ENCODE measurements around the gene NDUFA3. TPM values are rescaled to one million over a fixed set of nuclear protein-coding genes. Genes with fewer than 3 reads are reported as not detected.

The NDUFA3 gene
- total and polyA plus RNA-seq, 2 experiments from 2014 or later = 13.9 to 285 TPM

DNA sequence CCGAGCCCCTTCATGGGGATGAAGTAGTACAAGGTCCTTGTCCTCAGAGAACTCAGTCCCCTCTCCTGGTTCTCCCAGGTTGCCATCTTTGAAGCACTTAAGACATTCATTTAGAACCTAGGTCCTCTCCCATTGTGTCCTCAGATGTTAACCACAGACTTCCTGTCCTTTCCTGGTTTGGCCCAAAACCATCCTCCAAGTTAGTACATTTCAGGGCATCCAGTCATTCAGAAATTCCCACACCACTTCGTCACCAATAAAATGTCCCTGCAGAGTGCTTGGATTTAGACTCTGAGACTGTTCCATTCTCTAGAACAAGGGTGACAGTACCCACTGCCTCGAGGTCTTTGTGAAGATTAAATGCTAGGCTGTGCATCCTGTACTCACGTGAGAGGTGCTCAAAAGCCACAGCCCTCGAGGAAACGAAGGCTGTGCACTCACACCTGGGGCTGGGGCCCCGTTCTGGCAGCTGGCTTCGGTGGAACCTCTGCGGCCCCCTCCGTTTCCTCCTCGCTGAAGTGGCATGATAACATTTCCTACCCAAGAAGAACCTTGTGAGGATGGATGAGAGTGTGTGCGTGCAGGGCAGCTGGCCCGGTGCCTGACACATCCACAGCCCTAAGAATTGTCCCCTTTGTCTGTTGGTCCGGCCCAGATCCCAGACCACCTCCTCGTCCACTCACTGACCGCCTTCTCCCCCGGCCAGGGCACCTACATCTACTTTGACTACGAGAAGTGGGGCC lies 52.1 kb downstream of the NDUFA3 start:
- Histone ChIP-seq H3K27me3 (no peaks in the 10 kb centered on the region), H3K36me3 (replicated peaks; ENCODE audit: insufficient read depth, low read depth) (no peaks in the 10 kb centered on the region)

DNA sequence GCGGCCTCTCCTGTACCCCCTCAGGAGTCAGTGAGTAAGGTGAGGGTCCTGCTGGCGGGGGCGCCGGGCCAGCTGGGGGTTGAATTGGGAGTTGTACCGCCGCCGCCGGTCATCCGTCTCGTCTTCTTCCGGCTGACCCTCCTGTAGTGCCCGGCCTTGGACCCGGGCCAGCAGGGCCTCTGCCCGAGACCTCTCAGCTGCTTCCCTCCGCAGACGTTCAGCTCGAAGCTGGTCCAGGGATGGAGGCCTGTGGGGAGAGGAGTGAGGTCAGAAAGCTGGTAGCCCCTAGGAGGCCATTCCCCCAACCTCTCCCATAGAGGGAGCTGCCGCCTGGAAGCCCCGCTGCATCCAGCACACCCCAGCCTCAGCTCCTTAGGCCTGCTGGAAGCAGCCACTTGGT lies 53.0 kb downstream of the NDUFA3 start:
- Histone ChIP-seq H3K27me3 (no peaks in the 10 kb centered on the region), H4K20me1 (ENCODE audit: insufficient read depth, poor library complexity, severe bottlenecking) (no peaks in the 10 kb centered on the region), H3K79me2 (peaks cover 14% of the 10 kb centered on the region), H2AFZ (no peak overlapping the region), H3K4me3 (no peak overlapping the region), H3K4me1 (ENCODE audit: insufficient read depth) (peaks cover 12% of the 10 kb centered on the region), H3K4me2 (no peak overlapping the region), H3K36me3 (replicated peaks; ENCODE audit: insufficient read depth, low read depth) (no peaks in the 10 kb centered on the region), H3K9me3 (ENCODE audit: low read depth) (no peaks in the 10 kb centered on the region), H3K9me2 (replicated peaks; ENCODE audit: insufficient read depth) (no peaks in the 10 kb centered on the region), H3K27ac (no peak overlapping the region)
- DNase-seq (ENCODE audit: low spot score) = no peak
- TF ChIP-seq EZH2phosphoT487 (IDR thresholded peaks at IDR 0.05; ENCODE audit: low read depth, severe bottlenecking, unreplicated experiment) (no peak), EZH2 (IDR thresholded peaks at IDR 0.05; ENCODE audit: borderline replicate concordance) (no peak)
- TF ChIP-seq, protein P1, sequence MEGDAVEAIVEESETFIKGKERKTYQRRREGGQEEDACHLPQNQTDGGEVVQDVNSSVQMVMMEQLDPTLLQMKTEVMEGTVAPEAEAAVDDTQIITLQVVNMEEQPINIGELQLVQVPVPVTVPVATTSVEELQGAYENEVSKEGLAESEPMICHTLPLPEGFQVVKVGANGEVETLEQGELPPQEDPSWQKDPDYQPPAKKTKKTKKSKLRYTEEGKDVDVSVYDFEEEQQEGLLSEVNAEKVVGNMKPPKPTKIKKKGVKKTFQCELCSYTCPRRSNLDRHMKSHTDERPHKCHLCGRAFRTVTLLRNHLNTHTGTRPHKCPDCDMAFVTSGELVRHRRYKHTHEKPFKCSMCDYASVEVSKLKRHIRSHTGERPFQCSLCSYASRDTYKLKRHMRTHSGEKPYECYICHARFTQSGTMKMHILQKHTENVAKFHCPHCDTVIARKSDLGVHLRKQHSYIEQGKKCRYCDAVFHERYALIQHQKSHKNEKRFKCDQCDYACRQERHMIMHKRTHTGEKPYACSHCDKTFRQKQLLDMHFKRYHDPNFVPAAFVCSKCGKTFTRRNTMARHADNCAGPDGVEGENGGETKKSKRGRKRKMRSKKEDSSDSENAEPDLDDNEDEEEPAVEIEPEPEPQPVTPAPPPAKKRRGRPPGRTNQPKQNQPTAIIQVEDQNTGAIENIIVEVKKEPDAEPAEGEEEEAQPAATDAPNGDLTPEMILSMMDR (IDR thresholded peaks at IDR 0.05; ENCODE audit: poor library complexity) = no peak
- WGBS (ENCODE audit: low lambda C conversion rate, missing lambda C conversion rate) = 95% methylated on average over 16 of the region's 19 CpGs

More for the DNA sequence above, 52.1 kb downstream of the NDUFA3 start:
- no peak overlapping the region for H3K4me2 ChIP-seq
- no peak overlapping the region for H2AFZ ChIP-seq
- 91% methylated on average over 18 of the region's 18 CpGs for WGBS (ENCODE audit: low lambda C conversion rate, missing lambda C conversion rate)
- no peak overlapping the region for H3K27ac ChIP-seq
- H3K9me2 ChIP-seq (replicated peaks; ENCODE audit: insufficient read depth) = no peaks in the 10 kb centered on the region
- no peak for DNase-seq (ENCODE audit: low spot score)
- no peaks in the 10 kb centered on the region for H4K20me1 ChIP-seq (ENCODE audit: insufficient read depth, poor library complexity, severe bottlenecking)
- no peak overlapping the region for H3K4me3 ChIP-seq
- TF ChIP-seq EZH2 (IDR thresholded peaks at IDR 0.05; ENCODE audit: borderline replicate concordance) (no peak), EZH2phosphoT487 (IDR thresholded peaks at IDR 0.05; ENCODE audit: low read depth, severe bottlenecking, unreplicated experiment) (no peak)
- TF ChIP-seq, protein P1 (IDR thresholded peaks at IDR 0.05; ENCODE audit: poor library complexity) = no peak
- H3K79me2 ChIP-seq = peaks cover 14% of the 10 kb centered on the region
- no peaks in the 10 kb centered on the region for H3K9me3 ChIP-seq (ENCODE audit: low read depth)
- peaks cover 8% of the 10 kb centered on the region for H3K4me1 ChIP-seq (ENCODE audit: insufficient read depth)

DNA sequence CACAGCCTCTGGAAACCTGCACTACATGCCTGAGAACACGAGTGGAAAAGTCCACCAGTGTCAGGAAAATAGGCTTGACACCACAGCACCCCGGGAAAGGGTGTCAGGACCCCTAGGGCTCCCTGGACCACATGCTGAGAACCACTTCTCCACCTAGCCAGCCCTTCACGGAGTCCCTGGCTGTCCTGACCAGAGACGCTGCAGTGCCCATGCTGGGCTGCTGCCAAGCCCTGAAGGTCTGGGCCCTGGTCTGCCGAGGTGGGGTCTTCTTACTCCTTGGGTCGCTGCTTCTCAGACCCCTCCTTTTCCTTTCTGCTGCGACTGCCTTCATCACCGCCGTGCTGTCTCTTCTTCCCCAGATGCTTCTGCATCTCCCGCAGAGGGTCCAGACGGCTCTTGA lies 53.8 kb downstream of the NDUFA3 start:
- no peak for DNase-seq (ENCODE audit: low spot score)
- Histone ChIP-seq H3K36me3 (replicated peaks; ENCODE audit: insufficient read depth, low read depth) (no peaks in the 10 kb centered on the region), H3K4me2 (no peak overlapping the region), H3K9me3 (ENCODE audit: low read depth) (no peaks in the 10 kb centered on the region), H3K4me1 (ENCODE audit: insufficient read depth) (peaks cover 16% of the 10 kb centered on the region), H3K27me3 (no peaks in the 10 kb centered on the region), H3K9me2 (replicated peaks; ENCODE audit: insufficient read depth) (no peaks in the 10 kb centered on the region), H3K27ac (no peak overlapping the region), H3K4me3 (no peak overlapping the region), H2AFZ (no peak overlapping the region), H4K20me1 (ENCODE audit: insufficient read depth, poor library complexity, severe bottlenecking) (no peaks in the 10 kb centered on the region), H3K79me2 (peaks cover 14% of the 10 kb centered on the region)
- WGBS (ENCODE audit: low lambda C conversion rate, missing lambda C conversion rate) = 84% methylated on average over 11 of the region's 11 CpGs
- TF ChIP-seq EZH2phosphoT487 (IDR thresholded peaks at IDR 0.05; ENCODE audit: low read depth, severe bottlenecking, unreplicated experiment) (no peak), EZH2 (IDR thresholded peaks at IDR 0.05; ENCODE audit: borderline replicate concordance) (no peak)
- TF ChIP-seq, protein P1 (IDR thresholded peaks at IDR 0.05; ENCODE audit: poor library complexity) = no peak

Measured in hepatocyte (in vitro differentiated cells).